Ovary (tissue), 9 donors: ENCODE measurements around the gene SCYL1. TPM values are rescaled to one million over a fixed set of nuclear protein-coding genes. Genes with fewer than 3 reads are reported as not detected.
A peak's percentile ranks its signal among the peaks of the same experiment; 100 is the strongest.

Experiments
- DNase-seq, 5 donors: peaks; one replicate each; pipeline ENCODE4 v3.0.0-alpha.2; 2019 to 2020
- H3K27ac ChIP-seq, 2 donors: fragments of 200-600 bp; one replicate each; pipeline versions ENCODE4 v1.5.1 to v1.8.0; 2019 to 2022
- H3K27me3 ChIP-seq: fragments of 200-600 bp; one replicate; pipeline ENCODE4 v1.8.0; 2022
- H3K36me3 ChIP-seq: fragments of 200-600 bp; sonication (generic); one replicate; pipeline ENCODE4 v1.5.1; 2019
- H3K4me1 ChIP-seq: one replicate; pipeline ENCODE4 v1.8.1; 2013; ENCODE audit warnings: mild to moderate bottlenecking, moderate library complexity; ENCODE audit not compliant: insufficient read depth
- H3K4me3 ChIP-seq: fragments of 200-600 bp; sonication (generic); one replicate; pipeline ENCODE4 v1.5.1; 2017
- H3K9me3 ChIP-seq, 2 donors: fragments of 200-600 bp in 1 of 2; sonication (generic) in 1 of 2; one replicate each; pipeline versions ENCODE4 v1.5.1 to v1.8.1; 2013 to 2019; ENCODE audit warnings: mild to moderate bottlenecking in 1 of 2, moderate library complexity in 1 of 2
- EP300 ChIP-seq: sonication (generic); formaldehyde crosslinking; IDR thresholded peaks from one replicate; pipeline ENCODE4 v1.6.1; 2017; ENCODE audit warnings: antibody characterized with exemption
- POLR2A ChIP-seq: fragments of 450-650 bp; IDR thresholded peaks from one replicate; pipeline ENCODE4 v1.6.1; 2017; ENCODE audit warnings: antibody characterized with exemption, mild to moderate bottlenecking, moderate library complexity
- WGBS, 3 donors: extraction: QIAGEN DNeasy Blood & Tissue Kit in 1 of 3; methylation state at CpG; one replicate each; pipeline versions ENCODE4 v1.1.5 to v1.1.7; 2013 to 2017; 5-methylcytosine and 5-hydroxymethylcytosine counted together
- intact Hi-C, 4 donors: fragments of 100-400 bp; cut with DNase I; formaldehyde crosslinking; loops; one replicate each; pipeline versions ENCODE4 v1.11.0 to v1.15.1; 2022 to 2023
- polyA plus RNA-seq, 2 donors: library from polyadenylated mRNA; stranded (reverse); fragments of 200-250 nt in 1 of 2; fragments of 350-450 nt in 1 of 2; fragmentation: Illumina TruSeq in 1 of 2; extraction: RNeasy Lipid Tissue Mini Kit (QIAGEN cat#74804) in 1 of 2; gene quantifications; one replicate each; pipeline ENCODE4 v1.2.3, GENCODE V29; 2013 to 2014
- total RNA-seq, 7 donors: library from RNA; depleted of rRNA in 2 of 7; stranded (reverse); fragments of >200 nt in 2 of 7; fragmentation: NEBNext Ultra II Directional in 3 of 7; extraction: Animal tissue kit (Norgen Biotek cat#: 25700) in 3 of 7; gene quantifications; one replicate each; pipeline versions ENCODE4 v1.1.0 to v1.2.4, GENCODE V29; 2016 to 2023
- TF ChIP-seq, protein P1 (sequence below), 3 donors: fragments of 450-650 bp in 2 of 3; fragments of 200-600 bp in 1 of 3; IDR thresholded peaks; one replicate each; pipeline versions ENCODE4 v1.5.1 to v1.8.0; 2016 to 2022; ENCODE audit warnings: antibody characterized with exemption in 3 of 3, mild to moderate bottlenecking in 1 of 3
- donor health status: DM: no; HTN: no; CAD: no; lungs with moderate emphysema.
- donor health status: DM: no; HTN: no; CAD: no.
- donor health status: Bipolar disorder and iron deficiency.
- donor health status: DM: yes; HTN: yes; CAD: no.
- donor health status: DM: no; HTN: no; CAD: no.
- donor health status: DM: yes; HTN: yes; CAD: no.

SCYL1 gene
- total and polyA plus RNA-seq, 9 donors: 11.7 to 118 (median 86.6) TPM

DNA sequence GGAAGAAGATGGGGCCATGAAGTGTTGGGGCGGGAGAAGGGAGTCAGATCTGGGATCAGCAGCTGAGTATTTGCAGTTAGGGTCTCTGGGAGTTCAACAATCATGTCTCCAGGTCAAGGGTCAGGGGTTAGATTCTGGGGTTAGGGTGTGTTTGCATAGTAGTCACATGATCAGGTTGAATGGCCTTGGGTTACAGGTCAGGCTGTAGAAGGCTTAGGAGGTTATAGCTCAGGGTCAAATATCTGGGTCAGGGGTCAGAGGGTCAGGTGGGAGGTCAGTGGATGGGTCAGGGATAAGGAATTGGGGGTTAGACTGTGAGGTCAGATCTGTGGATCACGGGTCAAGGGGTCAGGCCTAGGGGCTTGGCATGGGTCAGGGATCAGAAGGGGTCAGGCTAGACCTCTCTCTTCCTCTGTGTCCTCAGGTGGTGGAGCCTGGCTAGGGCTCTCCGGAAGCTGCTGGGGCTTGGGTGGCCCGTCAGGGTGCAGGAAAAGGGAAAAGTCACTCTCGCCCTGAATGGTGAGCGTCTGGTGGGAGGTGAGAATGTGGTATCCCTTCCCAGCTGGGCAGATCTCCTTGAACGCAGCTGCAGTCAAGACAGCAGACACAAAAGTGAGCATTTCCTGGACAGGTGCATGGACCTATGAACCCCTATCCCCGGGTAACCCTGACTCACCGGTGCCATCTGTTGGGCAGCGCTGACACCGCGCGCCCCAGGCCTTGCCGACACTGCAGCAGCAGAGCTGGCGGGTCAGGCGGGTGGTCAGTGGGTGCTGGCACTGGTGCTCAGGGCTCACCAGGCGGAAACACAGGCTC is 26.9 kb downstream of the SCYL1 start:
- peak in 3 of 5 donors; percentile 46 to 61 (median 51) for DNase-seq
- no peak for TF ChIP-seq EP300
- TF ChIP-seq POLR2A: no peak
- TF ChIP-seq, protein P1, sequence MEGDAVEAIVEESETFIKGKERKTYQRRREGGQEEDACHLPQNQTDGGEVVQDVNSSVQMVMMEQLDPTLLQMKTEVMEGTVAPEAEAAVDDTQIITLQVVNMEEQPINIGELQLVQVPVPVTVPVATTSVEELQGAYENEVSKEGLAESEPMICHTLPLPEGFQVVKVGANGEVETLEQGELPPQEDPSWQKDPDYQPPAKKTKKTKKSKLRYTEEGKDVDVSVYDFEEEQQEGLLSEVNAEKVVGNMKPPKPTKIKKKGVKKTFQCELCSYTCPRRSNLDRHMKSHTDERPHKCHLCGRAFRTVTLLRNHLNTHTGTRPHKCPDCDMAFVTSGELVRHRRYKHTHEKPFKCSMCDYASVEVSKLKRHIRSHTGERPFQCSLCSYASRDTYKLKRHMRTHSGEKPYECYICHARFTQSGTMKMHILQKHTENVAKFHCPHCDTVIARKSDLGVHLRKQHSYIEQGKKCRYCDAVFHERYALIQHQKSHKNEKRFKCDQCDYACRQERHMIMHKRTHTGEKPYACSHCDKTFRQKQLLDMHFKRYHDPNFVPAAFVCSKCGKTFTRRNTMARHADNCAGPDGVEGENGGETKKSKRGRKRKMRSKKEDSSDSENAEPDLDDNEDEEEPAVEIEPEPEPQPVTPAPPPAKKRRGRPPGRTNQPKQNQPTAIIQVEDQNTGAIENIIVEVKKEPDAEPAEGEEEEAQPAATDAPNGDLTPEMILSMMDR (IDR thresholded peaks at IDR 0.05): no peak
- H3K27me3 ChIP-seq: no peaks in the 10 kb centered on the region
- 70 to 75% (median 73%) methylated on average over 17 of the region's 17 CpGs for WGBS, 3 donors
- H3K4me1 ChIP-seq: peaks cover 11% of the 10 kb centered on the region
- intact Hi-C loops: no loop called here
- no peak overlapping the region for H3K4me3 ChIP-seq
- no peaks in the 10 kb centered on the region for H3K9me3 ChIP-seq
- H3K36me3 ChIP-seq: no peaks in the 10 kb centered on the region
- no peak overlapping the region for H3K27ac ChIP-seq

DNA sequence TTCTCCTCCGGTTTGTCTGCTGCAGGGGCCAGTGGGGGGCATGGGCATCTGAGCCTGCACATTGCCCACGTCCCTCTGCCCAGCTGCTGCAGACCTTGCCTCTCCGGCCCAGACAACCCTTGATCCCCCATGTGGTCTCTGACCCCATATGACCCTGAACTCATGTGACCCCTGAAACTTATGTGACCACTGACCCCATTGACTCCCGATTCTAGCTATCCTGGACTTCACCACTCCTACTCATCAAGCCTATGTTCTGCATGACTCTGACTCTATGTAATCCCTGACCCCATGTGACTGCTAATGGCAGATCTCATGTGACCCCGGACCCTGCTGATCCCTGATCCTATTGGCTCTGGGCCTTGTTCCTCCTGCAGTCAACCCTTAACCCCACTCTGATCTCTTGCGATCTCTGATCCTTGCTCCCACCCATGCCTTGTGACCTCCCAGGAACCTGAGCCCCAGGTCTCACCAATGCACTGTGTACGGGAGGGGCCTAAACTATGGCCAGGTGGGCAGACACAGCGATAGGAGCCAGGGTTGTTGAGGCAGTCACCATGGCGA is 27.6 kb downstream of the SCYL1 start:
- no peak for DNase-seq
- WGBS, 3 donors: 78 to 88% (median 88%) methylated on average over 9 of the region's 9 CpGs
- intact Hi-C loops: no loop called here
- H3K4me1 ChIP-seq: peaks cover 12% of the 10 kb centered on the region
- no peaks in the 10 kb centered on the region for H3K27me3 ChIP-seq
- TF ChIP-seq POLR2A: no peak
- TF ChIP-seq EP300: no peak
- TF ChIP-seq, protein P1 (IDR thresholded peaks at IDR 0.05): no peak
- no peak overlapping the region for H3K4me3 ChIP-seq
- H3K9me3 ChIP-seq: no peaks in the 10 kb centered on the region
- H3K36me3 ChIP-seq: no peaks in the 10 kb centered on the region
- no peak overlapping the region for H3K27ac ChIP-seq

DNA sequence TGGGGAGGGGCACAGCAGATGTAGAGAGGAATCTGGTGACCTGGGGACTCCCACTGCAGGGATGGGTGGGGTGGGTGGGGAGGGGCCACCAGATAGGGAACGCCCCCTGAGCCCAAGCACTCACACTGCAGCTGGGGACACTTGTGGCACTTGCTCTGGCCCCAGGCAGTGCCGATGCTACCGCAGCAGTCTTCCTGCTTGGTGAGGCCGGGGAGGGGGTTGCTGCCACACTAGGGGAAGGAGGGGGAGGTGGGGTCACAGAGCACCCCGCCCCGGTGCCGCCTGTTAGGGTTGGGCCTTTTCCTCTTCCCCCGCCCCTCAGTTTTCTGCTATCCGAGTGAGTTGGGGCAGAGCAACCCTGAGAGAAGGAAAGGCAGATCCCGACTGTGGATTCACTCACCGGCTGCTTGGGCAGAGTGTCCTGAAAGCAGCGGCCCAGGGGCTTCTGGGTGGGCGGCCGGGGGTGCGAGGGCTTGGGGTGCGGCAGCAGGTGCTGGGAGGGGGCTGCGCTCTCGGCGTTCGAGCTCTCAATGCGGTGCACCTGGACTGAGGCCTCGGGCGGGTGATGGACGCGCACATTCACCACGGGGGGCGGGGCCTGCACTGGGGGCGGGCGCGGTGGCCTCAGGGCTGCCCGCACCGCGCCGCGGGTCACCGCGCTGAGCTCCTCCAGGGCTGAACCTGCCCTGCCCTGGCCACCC is 28.6 kb downstream of the SCYL1 start:
- peak in 1 of 5 donors; percentile 41 for DNase-seq
- Histone ChIP-seq H3K27me3 (no peaks in the 10 kb centered on the region), H3K36me3 (no peaks in the 10 kb centered on the region), H3K9me3 (no peaks in the 10 kb centered on the region), H3K4me3 (no peak overlapping the region), H3K4me1 (peaks cover 12% of the 10 kb centered on the region), H3K27ac (no peak overlapping the region)
- WGBS, 3 donors: 74 to 77% (median 76%) methylated on average over 14 to 37 of the region's 37 CpGs
- TF ChIP-seq POLR2A (no peak), EP300 (no peak)
- TF ChIP-seq, protein P1 (IDR thresholded peaks at IDR 0.05): no peak
- intact Hi-C loops: no loop called here

DNA sequence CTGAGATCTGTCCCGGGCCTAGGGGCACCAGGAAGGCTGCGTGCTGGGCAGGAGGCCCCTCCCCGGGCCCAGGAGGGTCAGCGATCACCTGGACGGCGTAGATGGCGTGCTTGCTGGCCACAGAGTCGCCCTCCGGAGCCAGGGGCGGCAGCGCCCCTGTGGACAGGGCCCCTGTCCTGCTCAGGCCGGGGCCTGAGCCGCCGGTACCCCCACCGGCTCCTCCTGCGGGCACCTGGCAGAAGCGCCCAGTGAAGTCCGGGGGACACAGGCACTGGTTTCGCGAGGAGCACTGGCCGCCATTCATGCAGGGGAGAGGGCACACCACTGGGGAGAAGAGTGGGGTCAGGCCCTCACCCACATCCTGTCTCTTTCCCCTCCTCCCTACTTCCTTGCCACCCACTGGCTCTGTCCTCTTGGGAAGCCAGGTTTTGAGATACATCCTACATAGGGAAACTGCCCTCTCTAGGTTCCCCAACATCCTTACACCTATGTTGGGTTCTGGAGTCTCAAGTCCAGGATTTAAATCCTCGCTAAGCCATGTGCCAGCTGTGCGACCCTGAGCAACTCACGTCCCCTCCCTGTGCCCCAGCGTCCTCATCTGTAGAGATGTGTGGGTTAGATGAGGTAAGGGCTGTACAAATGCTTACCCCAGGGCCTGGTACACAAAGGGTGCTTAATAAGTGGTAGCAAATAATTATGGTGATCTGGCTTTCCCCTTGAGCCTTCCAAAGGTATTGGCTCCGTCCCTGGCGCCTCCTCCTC is 29.4 kb downstream of the SCYL1 start:
- no peaks in the 10 kb centered on the region for H3K36me3 ChIP-seq
- WGBS, 3 donors: 83 to 84% (median 83%) methylated on average over 17 to 27 of the region's 27 CpGs
- no peak for DNase-seq
- H3K27ac ChIP-seq: no peak overlapping the region
- H3K27me3 ChIP-seq: no peaks in the 10 kb centered on the region
- TF ChIP-seq, protein P1 (IDR thresholded peaks at IDR 0.05): no peak
- TF ChIP-seq POLR2A: no peak
- TF ChIP-seq EP300: no peak
- H3K4me1 ChIP-seq: peaks cover 16% of the 10 kb centered on the region
- intact Hi-C loops: no loop called here
- no peak overlapping the region for H3K4me3 ChIP-seq
- no peaks in the 10 kb centered on the region for H3K9me3 ChIP-seq
